HL-60/S4 treated with phorbol 12-myristate 13-acetate at 8.2 ng/mL for 4 days and 3 days (cell line): Measurements from ENCODE around the gene TDRD1.

Experiments
- in situ Hi-C: fragments of 300-500 bp; cut with MboI; formaldehyde crosslinking; loops from 2 replicates; pipeline ENCODE4 v1.15.0; 2022; ENCODE audit warnings: low sequenced_read_pairs

Gene TDRD1

DNA sequence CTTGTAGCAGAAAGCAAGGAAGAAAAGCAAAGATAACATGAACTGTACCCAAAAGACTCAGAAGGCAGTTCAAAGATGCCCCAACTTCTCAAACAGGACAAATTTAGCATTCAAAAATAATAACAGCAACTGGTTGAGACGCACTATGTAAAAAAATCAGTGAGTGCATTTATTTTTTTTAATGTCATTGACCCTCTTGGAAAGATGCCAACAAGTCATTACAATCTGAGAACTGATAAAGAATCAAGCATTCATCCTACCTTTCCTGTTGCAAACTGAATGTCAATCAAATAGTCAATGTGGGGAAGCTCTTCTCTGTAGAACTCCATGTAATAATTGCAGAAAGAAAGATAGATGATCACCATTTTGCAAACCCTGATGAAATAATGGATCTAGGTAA is 3.5 kb upstream of the TDRD1 start:
- in situ Hi-C loops = no loop called here

GRCh38 chr10:114176511-114176910 is 2.6 kb upstream of the TDRD1 start:
- in situ Hi-C loops = no loop called here

DNA sequence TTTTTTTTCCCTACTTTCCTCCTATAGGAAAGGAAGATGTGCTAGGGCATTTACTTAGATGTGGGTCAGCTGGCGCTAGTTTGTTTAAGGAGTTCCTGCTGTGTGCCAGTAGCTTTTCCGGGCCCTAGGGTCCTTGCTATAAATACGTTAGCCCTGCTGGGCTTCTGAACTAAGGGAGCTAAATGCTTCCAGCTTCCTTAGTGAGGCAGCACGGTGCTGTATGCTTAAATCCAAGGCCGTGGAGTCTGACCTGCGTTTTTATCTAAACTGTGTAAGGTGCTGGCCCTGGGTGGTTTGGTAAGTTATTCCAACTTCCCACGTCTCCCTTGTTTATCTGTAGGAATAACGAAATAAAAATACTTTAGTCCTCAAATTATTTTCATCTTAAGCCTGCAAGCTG is 594 bp downstream of the TDRD1 start:
- in situ Hi-C loops = no loop called here

DNA sequence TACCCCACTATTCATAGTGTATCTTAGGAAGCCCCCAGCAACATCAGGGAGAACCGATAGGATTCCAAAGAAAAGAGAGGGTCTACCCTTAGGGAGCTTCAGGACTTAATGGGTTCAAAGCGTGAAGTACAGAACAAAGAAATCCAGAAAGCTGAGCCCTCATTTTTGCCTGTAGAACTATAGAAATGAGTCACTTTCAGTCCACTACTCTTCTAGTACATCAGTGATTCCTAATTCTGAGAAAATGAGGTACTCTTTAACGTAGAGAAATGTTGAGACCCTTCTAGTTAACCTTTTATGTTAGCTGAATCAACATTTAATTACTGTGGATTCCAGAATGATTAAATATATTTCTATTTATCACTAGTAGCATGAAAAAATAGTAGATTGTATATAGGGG is 1.8 kb downstream of the TDRD1 start:
- in situ Hi-C loops = no loop called here

- in situ Hi-C loops = no loop called here
These were observed 2.8 kb downstream of the TDRD1 start for GRCh38 chr10:114181971-114182370.

GRCh38 chr10:114183563-114183962 is 4.4 kb downstream of the TDRD1 start:
- in situ Hi-C loops = no loop called here

- in situ Hi-C loops = no loop called here
These were observed 5.1 kb downstream of the TDRD1 start for GRCh38 chr10:114184276-114184675.

DNA sequence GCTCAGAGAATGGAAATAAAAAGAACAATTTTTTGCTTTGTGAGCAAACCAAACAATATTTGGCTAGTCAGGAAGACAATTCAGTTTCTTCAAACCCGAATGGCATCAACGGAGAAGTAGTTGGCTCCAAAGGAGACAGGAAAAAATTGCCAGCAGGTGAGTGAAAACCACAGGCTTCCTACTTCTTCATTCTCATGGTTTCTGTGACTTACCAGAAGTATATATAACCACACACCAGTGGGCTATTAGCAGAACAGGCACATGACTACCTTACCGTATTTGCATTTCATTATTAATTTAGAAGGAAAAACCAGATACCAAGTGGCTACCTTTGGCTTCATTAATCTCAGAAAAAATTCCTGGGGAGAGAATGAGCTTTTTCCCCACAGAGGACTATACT is 8.8 kb downstream of the TDRD1 start:
- in situ Hi-C loops = no loop called here

GRCh38 chr10:114188900-114189299 is 9.7 kb downstream of the TDRD1 start:
- in situ Hi-C loops = no loop called here

GRCh38 chr10:114189700-114190099 is 10.5 kb downstream of the TDRD1 start:
- in situ Hi-C loops = no loop called here

DNA sequence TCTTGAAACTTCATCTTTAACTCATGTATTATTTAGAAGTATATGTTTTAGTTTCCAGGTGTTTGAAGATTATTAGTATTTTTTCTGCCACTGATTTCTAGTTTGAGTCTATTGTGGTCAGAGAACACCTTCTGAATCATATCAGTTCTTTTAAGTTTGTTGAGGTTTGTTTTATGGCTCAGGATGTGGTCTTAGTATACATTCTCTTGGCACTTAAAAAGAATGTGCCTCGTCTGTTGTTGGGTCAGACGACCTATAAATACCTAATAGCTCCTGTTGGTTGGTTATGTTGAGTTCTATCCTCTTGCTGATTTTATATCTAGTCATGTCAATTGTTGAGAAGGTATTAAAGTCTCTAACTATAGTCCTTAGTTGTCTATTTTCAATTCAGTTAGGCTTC is 15.9 kb downstream of the TDRD1 start:
- in situ Hi-C loops = no loop called here

- in situ Hi-C loops = no loop called here
These were observed 20.1 kb downstream of the TDRD1 start for GRCh38 chr10:114199239-114199638.

GRCh38 chr10:114202812-114203211 is 23.7 kb downstream of the TDRD1 start:
- in situ Hi-C loops = no loop called here

DNA sequence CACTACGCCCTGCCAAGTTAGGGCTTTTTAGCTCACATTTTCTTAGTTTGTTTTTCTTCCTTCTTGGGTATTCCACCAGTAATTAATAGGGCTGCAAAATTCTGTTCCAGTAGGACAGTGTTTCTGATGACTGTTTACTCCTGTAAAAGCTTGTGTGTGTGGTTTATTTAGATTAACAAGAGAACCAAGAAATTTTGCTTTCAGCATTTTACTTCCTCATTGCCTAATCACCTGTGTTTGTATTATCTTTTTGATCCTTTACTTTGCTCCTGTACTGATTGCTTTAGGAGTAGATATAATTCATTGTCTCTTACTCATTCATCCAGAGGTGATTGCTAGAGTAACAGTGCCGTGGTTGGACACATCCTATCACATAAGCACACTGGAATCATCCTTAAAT is 27.7 kb downstream of the TDRD1 start:
- in situ Hi-C loops = no loop called here

DNA sequence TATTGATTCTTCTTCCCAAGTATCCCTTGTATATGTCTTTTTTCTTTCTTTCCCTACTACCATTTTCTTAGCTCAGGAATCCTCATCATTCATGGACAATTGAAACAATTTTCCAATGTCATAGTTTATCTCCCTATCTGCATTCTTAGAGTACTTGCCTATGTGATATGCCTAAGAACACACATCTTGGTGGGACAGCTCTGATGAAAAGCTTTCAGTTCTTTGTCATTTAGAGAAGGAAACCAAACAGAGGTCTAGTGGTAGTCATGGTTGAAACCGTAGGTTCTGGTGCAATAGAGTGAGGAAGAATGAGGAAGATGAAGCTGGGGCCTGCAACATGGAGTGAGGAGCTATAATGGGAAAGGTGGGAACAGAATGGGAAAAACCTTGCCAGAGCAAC is 28.2 kb downstream of the TDRD1 start:
- in situ Hi-C loops = no loop called here

DNA sequence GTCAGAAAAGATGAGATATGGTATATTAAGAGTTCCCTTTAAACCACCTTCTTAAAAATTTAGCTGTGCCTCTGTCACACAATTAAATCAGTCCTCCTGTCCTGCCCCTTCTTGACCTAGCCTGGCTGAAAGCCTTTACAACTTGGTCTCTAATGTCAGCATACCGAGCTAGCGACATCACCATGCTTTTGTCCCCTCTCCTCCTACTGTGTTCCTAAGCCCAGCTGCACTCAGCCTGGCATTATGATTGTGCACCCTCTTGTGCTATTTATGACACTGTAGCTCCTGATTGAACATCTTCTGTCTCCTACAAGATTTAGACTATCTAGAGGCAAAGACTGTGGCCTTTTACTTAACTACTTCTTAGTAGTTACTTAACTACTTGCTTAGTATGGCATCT is 29.2 kb downstream of the TDRD1 start:
- in situ Hi-C loops = no loop called here

DNA sequence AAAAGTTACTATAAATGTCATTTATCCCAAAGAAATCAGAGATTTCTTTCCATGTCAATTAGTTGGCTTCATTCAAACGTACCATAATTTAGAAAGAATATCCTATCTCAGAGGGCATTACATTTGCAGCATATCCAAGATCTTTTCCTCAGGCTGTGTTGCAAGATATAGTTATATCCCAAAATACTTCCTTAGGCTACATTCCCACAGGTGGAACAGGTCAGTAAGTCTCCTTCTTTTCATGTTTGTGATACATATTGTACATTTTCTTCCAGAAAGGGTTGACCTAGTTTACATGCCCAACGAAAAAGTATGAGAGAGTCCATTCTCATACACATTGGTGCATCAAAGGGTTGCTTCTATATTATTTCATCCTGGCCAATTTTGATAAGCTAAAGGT is 33.0 kb downstream of the TDRD1 start:
- in situ Hi-C loops = no loop called here

GRCh38 chr10:114215033-114215432 is 35.9 kb downstream of the TDRD1 start:
- in situ Hi-C loops = no loop called here

DNA sequence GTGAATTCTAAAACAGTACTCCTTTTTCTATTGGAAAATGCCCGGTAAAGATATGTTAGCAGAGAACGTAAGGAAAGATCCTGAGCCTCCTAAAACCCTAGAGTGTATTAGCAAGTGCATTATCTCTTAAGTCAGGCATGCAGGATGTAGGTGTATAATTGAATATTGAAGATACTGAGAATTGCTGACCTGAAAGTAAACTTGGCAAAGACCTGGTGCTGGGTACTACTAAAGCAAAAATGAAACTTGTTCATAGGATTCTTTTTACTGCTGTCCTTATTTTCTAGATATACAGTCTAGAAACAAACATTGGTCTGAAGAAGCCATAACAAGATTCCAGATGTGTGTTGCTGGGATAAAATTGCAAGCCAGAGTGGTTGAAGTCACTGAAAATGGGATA is 41.1 kb downstream of the TDRD1 start:
- in situ Hi-C loops = no loop called here

GRCh38 chr10:114221235-114221634 is 42.1 kb downstream of the TDRD1 start:
- in situ Hi-C loops = no loop called here

DNA sequence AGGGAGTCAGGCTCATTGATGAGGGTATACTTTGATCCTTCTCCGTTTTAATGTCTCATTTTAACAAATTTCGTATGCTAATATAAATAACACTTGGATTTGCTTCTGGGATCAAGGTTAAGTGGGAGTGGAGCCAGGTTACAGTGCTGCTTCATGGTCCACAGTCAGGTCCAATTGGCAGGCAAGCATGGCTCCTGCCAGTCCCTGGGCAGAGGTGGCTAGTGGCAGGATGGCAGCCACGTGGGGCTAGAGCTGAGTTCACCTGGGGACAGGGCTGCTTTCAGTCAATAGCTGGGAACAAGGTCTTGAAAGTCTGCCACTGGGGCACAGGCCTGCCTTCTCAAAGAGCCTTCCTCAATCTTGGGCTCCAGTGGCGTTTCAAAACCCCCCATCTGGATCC is 43.9 kb downstream of the TDRD1 start:
- in situ Hi-C loops = no loop called here

DNA sequence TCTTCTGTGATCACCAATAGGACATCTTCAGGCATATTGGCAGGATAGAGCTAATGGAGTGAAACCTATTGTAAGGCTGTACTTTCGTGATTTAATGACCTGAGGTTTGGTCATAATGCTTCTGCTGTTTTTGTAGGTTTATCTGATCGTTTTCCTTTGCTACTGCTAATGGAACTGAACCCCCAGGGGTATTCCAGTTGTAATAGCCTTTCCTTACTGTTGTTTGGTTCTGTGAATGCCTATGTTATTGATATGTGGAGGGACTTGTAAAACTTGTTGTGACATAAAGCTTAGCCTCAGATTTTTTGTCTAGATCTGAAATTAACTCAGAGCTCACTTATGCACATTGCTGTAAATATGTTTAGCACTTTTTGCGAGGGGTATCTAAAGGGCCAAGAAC is 49.0 kb downstream of the TDRD1 start:
- in situ Hi-C loops = no loop called here

- in situ Hi-C loops = no loop called here
These were observed 53.5 kb downstream of the TDRD1 start for GRCh38 chr10:114232561-114233176.

- in situ Hi-C loops = no loop called here
These were observed 54.3 kb downstream of the TDRD1 start for GRCh38 chr10:114233482-114233881.
